ACC112 (cell line): ENCODE results near the gene OR6M1.

ENCODE experiments used
- H2AFZ ChIP-seq: fragments of 200-600 bp; sonication (generic); one replicate; pipeline ENCODE4 v1.6.0; 2017; ENCODE audit warnings: antibody characterized with exemption, low read length; ENCODE audit not compliant: unreplicated experiment
- H3K27ac ChIP-seq: fragments of 200-600 bp; sonication (generic); 2 replicates; pipeline ENCODE4 v1.5.1; 2014; ENCODE audit warnings: low read depth, mild to moderate bottlenecking, antibody characterized with exemption, low read length, moderate library complexity
- H3K27me3 ChIP-seq: fragments of 200-600 bp; sonication (generic); 2 replicates; pipeline ENCODE4 v1.6.1; 2014; ENCODE audit warnings: mild to moderate bottlenecking, antibody characterized with exemption, low read length, moderate library complexity, mixed read lengths; ENCODE audit not compliant: insufficient read depth
- H3K36me3 ChIP-seq: fragments of 200-600 bp; sonication (generic); 2 replicates; pipeline ENCODE4 v1.6.1; 2016; ENCODE audit warnings: mild to moderate bottlenecking, antibody characterized with exemption, low read length, moderate library complexity, mixed read lengths; ENCODE audit not compliant: insufficient read depth
- H3K4me1 ChIP-seq: fragments of 200-600 bp; sonication (generic); one replicate; pipeline ENCODE4 v1.6.1; 2016; ENCODE audit warnings: low read length, mixed read lengths; ENCODE audit not compliant: insufficient read depth, unreplicated experiment, control insufficient read depth
- H3K4me3 ChIP-seq: fragments of 200-600 bp; sonication (generic); 2 replicates; pipeline ENCODE4 v1.5.1; 2014; ENCODE audit warnings: mild to moderate bottlenecking, low read depth, low read length
- H3K79me2 ChIP-seq: fragments of 200-600 bp; sonication (generic); one replicate; pipeline ENCODE4 v1.6.0; 2016; ENCODE audit warnings: low read length; ENCODE audit not compliant: control insufficient read depth, unreplicated experiment, insufficient read depth

Gene OR6M1

DNA sequence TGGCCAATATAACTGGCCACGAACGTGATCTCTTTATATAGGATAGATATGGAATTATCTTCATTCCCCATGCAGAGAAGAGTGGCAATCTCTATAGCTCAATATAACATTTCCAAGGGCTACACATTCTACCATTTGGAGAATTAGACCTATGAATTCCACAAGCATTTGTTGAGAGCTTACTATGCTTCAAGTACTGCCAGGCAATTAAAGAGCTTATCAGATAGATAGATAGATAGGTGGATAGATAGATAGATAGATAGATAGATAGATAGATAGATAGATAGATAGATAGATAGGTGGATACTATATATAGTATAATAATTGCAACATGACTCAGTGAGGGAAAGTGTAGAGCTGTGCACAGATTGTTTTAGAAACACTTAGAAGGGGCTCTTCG, 50.3 kb downstream of the OR6M1 start:
- Histone ChIP-seq H3K27me3 (peaks cover 72% of the 10 kb centered on the region), H3K79me2 (no peaks in the 10 kb centered on the region), H3K36me3 (no peaks in the 10 kb centered on the region), H2AFZ (no peak overlapping the region), H3K4me3 (no peak overlapping the region), H3K4me1 (no peaks in the 10 kb centered on the region), H3K27ac (no peak overlapping the region)
